Measurements from ENCODE around the gene MGLL.

MGLL gene

DNA sequence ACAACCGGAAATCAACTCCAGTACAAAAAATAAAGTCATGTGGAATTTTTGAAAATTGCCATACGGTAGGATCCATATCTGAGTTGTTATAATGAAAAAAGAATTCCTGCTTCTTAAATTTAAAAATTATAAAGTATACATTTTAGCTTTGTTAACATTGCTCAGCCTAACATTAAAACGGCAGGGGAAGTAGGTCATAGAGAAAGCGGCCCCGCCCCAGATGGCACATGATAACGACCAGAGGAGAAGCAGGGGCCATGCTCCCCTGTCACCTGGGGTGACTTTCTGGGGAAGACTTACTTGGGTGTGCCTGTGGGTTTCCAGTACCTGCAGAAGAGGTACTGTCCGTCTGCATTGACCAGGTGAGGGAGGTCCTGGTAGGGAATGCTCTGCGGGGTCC, 921 bp downstream of the MGLL start:
- TF ChIP-seq CTCF (conservative IDR thresholded peaks at IDR 0.05; ENCODE audit: control insufficient read depth, insufficient read depth, low read depth, low read length) = no peak
- peak overlapping the region; percentile 79 for H3K4me3 ChIP-seq (ENCODE audit: control insufficient read depth, low read depth, low read length)
- DNase-seq (ENCODE audit: low read depth) = no peak

DNA sequence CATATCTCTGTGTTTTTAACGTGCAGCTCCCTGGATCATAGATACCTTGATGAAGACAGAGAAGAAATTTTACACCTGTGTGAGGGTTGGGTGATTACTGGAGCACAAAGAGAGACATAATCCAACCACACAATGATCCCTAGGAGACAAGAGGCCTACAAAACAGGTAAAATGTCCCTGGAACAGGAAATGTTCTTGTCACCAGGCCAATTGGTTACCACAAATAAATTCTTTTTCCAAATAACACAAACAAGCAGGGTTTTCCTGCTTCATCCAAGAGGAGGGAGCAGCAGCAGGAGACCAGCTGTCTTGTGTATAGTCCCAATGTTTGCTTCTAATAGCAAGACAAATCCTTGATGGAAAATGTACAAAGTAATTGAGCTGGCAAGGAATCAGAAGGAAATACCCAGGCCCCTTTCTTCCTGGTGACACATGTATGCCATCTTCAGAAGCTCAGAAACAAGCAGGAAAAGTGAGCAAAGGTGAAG, 1.4 kb downstream of the MGLL start:
- no peak for TF ChIP-seq CTCF (conservative IDR thresholded peaks at IDR 0.05; ENCODE audit: control insufficient read depth, insufficient read depth, low read depth, low read length)
- peak overlapping the region; percentile 12 for H3K4me3 ChIP-seq (ENCODE audit: control insufficient read depth, low read depth, low read length)
- DNase-seq (ENCODE audit: low read depth) = peak; percentile 37

DNA sequence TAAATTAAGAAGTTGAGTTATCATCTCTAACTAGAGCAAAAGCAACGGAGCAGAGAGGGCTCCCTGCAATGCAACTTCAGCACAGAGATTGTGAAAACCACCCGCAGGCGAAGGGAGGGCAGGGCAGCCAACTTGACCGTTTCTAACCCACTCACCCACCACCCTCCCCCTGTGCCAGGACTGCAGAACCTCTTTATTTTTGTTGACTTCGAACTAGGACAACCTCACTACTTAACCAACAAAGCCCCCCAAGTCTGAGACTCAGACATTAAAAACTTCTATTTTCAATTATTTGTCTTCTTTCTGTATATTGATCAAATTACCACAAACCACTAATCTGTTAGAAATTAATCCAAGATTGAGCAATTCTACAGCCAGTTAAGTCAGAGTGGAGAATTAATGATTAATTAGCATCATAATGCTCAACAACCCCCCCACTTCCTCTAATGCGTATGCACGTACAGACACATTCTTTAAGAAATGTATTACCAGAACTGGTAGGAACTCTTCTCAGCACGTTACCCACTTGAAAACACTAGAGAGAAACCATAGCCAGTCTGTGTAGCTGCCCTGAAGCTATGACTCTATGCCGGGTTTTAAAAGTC, 2.0 kb downstream of the MGLL start:
- DNase-seq (ENCODE audit: low read depth) = peak; percentile 40
- peak; percentile 28 for TF ChIP-seq CTCF (conservative IDR thresholded peaks at IDR 0.05; ENCODE audit: control insufficient read depth, insufficient read depth, low read depth, low read length)
- H3K4me3 ChIP-seq (ENCODE audit: control insufficient read depth, low read depth, low read length) = peak overlapping the region; percentile 12

- TF ChIP-seq CTCF (conservative IDR thresholded peaks at IDR 0.05; ENCODE audit: control insufficient read depth, insufficient read depth, low read depth, low read length) = no peak
- DNase-seq (ENCODE audit: low read depth) = no peak
- H3K4me3 ChIP-seq (ENCODE audit: control insufficient read depth, low read depth, low read length) = no peak overlapping the region
Observed at GRCh38 chr3:127819656-127820055, 2.7 kb downstream of the MGLL start.

DNA sequence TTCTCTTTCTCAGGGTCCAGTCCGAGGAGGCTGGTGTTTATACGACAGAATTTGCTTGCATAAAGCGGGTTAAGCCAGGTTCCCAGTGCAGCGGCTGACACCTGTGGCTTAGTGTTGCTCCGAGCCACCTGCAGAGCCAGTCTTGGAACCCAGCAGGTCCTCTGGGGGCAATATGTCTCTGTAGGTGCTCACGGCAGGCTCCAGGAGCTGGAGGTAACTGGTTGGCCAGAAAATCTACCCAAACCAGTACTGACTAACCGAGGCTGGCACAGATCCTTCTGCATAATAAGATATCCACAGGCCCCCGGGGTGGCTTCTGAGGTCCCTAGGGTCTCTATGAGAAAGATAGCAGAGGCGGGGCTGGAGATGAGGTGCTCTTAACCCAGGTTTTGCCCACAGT, 3.2 kb downstream of the MGLL start:
- no peak for DNase-seq (ENCODE audit: low read depth)
- no peak for TF ChIP-seq CTCF (conservative IDR thresholded peaks at IDR 0.05; ENCODE audit: control insufficient read depth, insufficient read depth, low read depth, low read length)
- H3K4me3 ChIP-seq (ENCODE audit: control insufficient read depth, low read depth, low read length) = no peak overlapping the region

- peak; percentile 92 for DNase-seq (ENCODE audit: low read depth)
- no peak overlapping the region for H3K4me3 ChIP-seq (ENCODE audit: control insufficient read depth, low read depth, low read length)
Observed at GRCh38 chr3:127817406-127817841, 4.9 kb downstream of the MGLL start.

More at GRCh38 chr3:127817406-127817841, 4.9 kb downstream of the MGLL start:
- no peak for TF ChIP-seq CTCF (conservative IDR thresholded peaks at IDR 0.05; ENCODE audit: control insufficient read depth, insufficient read depth, low read depth, low read length)
